Esophagus muscularis mucosa (tissue), 4 donors: Measurements from ENCODE around the gene MAB21L1. TPM values are rescaled to one million over a fixed set of nuclear protein-coding genes. Genes with fewer than 3 reads are reported as not detected.

ENCODE experiments used
- DNase-seq: peaks from one replicate; pipeline ENCODE4 v3.0.0-alpha.2; 2017; ENCODE audit errors: extremely low spot score
- H3K27ac ChIP-seq, 4 donors: fragments of 200-600 bp; sonication (generic); replicated peaks in 1 of 4; 1 replicate in 3 of 4; 2 replicates in 1 of 4; pipeline ENCODE4 v1.5.1; 2016 to 2019; ENCODE audit warnings: mild to moderate bottlenecking in 1 of 4
- H3K27me3 ChIP-seq, 4 donors: fragments of 200-600 bp; sonication (generic); one replicate each; pipeline versions ENCODE4 v1.5.1 to v1.6.0; 2016 to 2019
- H3K36me3 ChIP-seq, 4 donors: fragments of 200-600 bp; sonication (generic); one replicate each; pipeline ENCODE4 v1.5.1; 2016 to 2019
- H3K4me1 ChIP-seq, 4 donors: fragments of 200-600 bp; sonication (generic); one replicate each; pipeline ENCODE4 v1.5.1; 2016 to 2019
- H3K4me3 ChIP-seq, 4 donors: fragments of 200-600 bp; sonication (generic); 1 replicate in 2 of 4; 2 replicates in 2 of 4; pipeline ENCODE4 v1.5.1; 2016 to 2019; ENCODE audit warnings: mild to moderate bottlenecking in 4 of 4, moderate library complexity in 1 of 4
- H3K9me3 ChIP-seq, 4 donors: fragments of 200-600 bp; sonication (generic); 1 replicate in 3 of 4; 2 replicates in 1 of 4; pipeline ENCODE4 v1.5.1; 2016 to 2019
- EP300 ChIP-seq: sonication (generic); formaldehyde crosslinking; IDR thresholded peaks from one replicate; pipeline ENCODE4 v1.6.1; 2017; ENCODE audit warnings: antibody characterized with exemption
- POLR2A ChIP-seq: fragments of 450-650 bp; IDR thresholded peaks from one replicate; pipeline ENCODE4 v1.6.1; 2017; ENCODE audit warnings: antibody characterized with exemption, moderate library complexity, mild to moderate bottlenecking, low read depth
- POLR2AphosphoS5 ChIP-seq, 2 donors: sonication (generic); formaldehyde crosslinking; IDR thresholded peaks; one replicate each; pipeline ENCODE4 v1.6.1; 2017; ENCODE audit warnings: antibody characterized with exemption in 2 of 2
- WGBS: methylation state at CpG from one replicate; pipeline ENCODE4 v1.1.5; 2018; 5-methylcytosine and 5-hydroxymethylcytosine counted together
- intact Hi-C: fragments of 100-400 bp; cut with DNase I; formaldehyde crosslinking; loops from one replicate; pipeline ENCODE4 v1.15.1; 2023
- total RNA-seq, 4 donors: library from RNA; depleted of rRNA; stranded (reverse); fragments of >200 nt; gene quantifications; one replicate each; pipeline versions ENCODE4 v1.1.0 to v1.2.1, GENCODE V29; 2016
- TF ChIP-seq, protein P1 (sequence below), 3 experiments: fragments of 200-600 bp in 2 of 3; fragments of 450-650 bp in 1 of 3; sonication (generic) in 2 of 3; IDR thresholded peaks; one replicate each; pipeline ENCODE4 v1.5.1; 2017 to 2019; ENCODE audit warnings: antibody characterized with exemption in 3 of 3, mild to moderate bottlenecking in 2 of 3, moderate library complexity in 1 of 3

Gene MAB21L1
- total RNA-seq, 4 donors from 2014 or later, result 0.83 to 2.9 (median 1.5) TPM

DNA sequence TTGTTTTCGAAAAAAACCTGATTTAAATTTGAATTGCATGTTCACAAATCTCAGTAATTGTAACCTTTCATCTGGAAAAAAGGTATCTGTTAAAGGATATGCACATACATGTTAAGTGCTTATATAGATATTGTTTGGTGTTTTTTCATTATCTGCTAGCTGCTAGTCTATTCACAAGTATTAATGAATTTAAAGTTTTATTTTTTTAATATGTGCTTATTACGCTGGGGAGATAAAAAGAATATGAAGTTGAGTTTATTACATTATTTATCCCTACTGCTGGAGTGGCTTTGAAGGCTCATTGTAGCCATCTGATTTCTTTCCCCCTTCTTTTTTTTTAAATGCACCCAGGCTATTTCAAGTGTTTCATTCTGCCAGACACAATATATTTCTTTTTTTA is 3.9 kb upstream of the MAB21L1 start:
- no peak for TF ChIP-seq EP300
- no peak for TF ChIP-seq POLR2AphosphoS5 (IDR thresholded peaks at IDR 0.05)
- TF ChIP-seq, protein P1, sequence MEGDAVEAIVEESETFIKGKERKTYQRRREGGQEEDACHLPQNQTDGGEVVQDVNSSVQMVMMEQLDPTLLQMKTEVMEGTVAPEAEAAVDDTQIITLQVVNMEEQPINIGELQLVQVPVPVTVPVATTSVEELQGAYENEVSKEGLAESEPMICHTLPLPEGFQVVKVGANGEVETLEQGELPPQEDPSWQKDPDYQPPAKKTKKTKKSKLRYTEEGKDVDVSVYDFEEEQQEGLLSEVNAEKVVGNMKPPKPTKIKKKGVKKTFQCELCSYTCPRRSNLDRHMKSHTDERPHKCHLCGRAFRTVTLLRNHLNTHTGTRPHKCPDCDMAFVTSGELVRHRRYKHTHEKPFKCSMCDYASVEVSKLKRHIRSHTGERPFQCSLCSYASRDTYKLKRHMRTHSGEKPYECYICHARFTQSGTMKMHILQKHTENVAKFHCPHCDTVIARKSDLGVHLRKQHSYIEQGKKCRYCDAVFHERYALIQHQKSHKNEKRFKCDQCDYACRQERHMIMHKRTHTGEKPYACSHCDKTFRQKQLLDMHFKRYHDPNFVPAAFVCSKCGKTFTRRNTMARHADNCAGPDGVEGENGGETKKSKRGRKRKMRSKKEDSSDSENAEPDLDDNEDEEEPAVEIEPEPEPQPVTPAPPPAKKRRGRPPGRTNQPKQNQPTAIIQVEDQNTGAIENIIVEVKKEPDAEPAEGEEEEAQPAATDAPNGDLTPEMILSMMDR (IDR thresholded peaks at IDR 0.05), result no peak
- TF ChIP-seq POLR2A, result no peak
- no peaks in the 10 kb centered on the region for H3K36me3 ChIP-seq
- no peak overlapping the region for H3K27ac ChIP-seq
- no peak for DNase-seq
- WGBS, result 83% methylated on average over 2 of the region's 2 CpGs
- peaks cover 0 to 2% (median 0%) of the 10 kb centered on the region in 4 donors for H3K4me1 ChIP-seq
- peaks cover 0 to 9% (median 0%) of the 10 kb centered on the region in 4 donors for H3K27me3 ChIP-seq
- no peak overlapping the region for H3K4me3 ChIP-seq
- intact Hi-C loops, result no loop called here
- no peaks in the 10 kb centered on the region for H3K9me3 ChIP-seq

DNA sequence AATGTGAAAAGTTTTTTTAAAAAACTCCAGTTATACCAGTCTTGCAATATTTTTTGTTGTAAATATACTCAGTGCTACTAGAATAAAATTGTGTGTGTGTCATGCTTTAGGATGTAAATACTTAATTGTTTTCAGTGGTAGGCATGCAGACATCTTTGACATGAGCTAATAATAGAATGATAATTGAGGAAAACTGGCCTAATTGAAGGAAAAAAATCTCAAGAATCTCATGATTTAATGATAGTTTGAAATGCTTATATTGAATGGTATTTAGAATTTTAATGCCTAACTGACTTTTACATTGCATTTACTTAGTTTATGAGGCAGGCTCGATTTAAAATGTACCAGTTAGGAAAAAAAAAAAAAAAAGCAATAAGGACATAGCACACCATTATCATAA is 3.2 kb upstream of the MAB21L1 start:
- Histone ChIP-seq H3K4me1 (peaks cover 0 to 2% (median 0%) of the 10 kb centered on the region in 4 donors), H3K27me3 (peaks cover 0 to 9% (median 0%) of the 10 kb centered on the region in 4 donors), H3K9me3 (no peaks in the 10 kb centered on the region), H3K27ac (no peak overlapping the region), H3K36me3 (no peaks in the 10 kb centered on the region), H3K4me3 (no peak overlapping the region)
- 69% methylated on average over 1 of the region's 1 CpG for WGBS
- intact Hi-C loops, result no loop called here
- TF ChIP-seq POLR2A (no peak), POLR2AphosphoS5 (IDR thresholded peaks at IDR 0.05) (no peak), EP300 (no peak)
- TF ChIP-seq, protein P1 (IDR thresholded peaks at IDR 0.05), result no peak
- no peak for DNase-seq

DNA sequence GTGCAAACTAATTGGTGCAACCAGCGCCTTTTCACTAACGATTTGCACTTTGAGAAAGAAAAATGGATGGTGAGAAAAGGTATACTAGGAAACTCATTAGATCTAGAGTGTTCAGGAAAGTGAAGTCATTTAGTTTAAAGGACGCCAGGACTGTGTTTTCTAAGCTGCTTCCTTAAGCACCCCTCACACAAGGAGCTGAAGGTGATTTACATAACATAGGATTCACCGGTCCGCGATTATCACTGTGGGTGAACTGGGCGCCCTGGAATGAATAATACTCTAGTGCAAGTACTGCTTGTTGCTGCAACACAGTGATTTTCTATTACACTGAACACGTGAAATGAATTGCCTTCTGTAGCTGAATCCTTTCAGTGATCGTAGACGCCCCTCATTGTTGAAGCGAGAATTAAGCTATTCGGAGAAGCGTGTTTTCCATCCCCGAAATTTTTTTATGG is 2.6 kb upstream of the MAB21L1 start:
- peaks cover 0 to 9% (median 0%) of the 10 kb centered on the region in 4 donors for H3K27me3 ChIP-seq
- intact Hi-C loops, result no loop called here
- 78% methylated on average over 14 of the region's 14 CpGs for WGBS
- H3K4me3 ChIP-seq, result peak overlapping the region in 3 of 4 donors; percentile 24 to 34 (median 33)
- peak overlapping the region in 1 of 4 donors; percentile 28 for H3K27ac ChIP-seq
- TF ChIP-seq POLR2A (no peak), EP300 (no peak), POLR2AphosphoS5 (IDR thresholded peaks at IDR 0.05) (no peak)
- TF ChIP-seq, protein P1 (IDR thresholded peaks at IDR 0.05), result no peak
- no peak for DNase-seq
- peaks cover 0 to 2% (median 0%) of the 10 kb centered on the region in 4 donors for H3K4me1 ChIP-seq
- H3K36me3 ChIP-seq, result no peaks in the 10 kb centered on the region
- H3K9me3 ChIP-seq, result no peaks in the 10 kb centered on the region

DNA sequence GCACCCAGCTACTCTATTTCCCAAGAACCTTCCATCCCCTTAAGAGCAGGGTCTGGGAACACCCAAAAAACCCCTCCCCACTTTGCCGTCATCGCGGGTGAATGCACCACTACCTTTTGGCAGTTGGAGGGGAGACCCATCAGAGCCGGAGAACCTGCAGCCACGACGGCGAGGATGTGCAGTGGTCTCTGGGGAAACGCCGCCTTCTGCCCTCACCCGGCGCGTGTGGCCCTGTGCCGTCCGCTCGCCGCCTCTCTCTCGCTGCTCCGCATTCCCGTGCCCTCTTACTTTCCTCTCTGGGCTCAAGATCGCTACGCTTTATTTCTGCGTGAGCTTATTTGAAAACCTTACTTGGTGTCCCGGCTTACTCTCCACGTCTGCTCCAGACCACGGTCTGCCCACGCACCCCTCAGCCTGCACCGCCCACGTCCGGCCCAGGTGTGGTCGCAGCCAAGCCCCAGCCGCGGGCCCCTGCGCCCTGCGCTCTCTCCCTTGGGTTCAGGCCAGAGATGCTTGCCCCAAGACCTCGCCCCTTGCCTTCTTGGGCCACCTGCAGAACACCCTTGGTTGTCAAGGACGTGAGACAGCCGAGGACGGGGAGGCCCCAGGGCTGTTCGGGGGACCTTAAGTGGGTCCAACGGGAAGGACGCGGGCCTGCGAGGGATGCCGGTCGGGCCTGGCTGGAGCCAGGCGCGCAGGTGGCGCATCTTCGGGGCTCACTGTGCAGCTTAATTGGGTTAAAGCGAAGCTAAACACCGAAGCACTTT is 2.0 kb upstream of the MAB21L1 start:
- Histone ChIP-seq H3K4me3 (peak overlapping the region; percentile 18 to 34 (median 28)), H3K4me1 (peaks cover 0 to 2% (median 0%) of the 10 kb centered on the region in 4 donors), H3K27ac (peak overlapping the region; percentile 8 to 49 (median 18)), H3K9me3 (no peaks in the 10 kb centered on the region), H3K27me3 (peaks cover 0 to 9% (median 0%) of the 10 kb centered on the region in 4 donors), H3K36me3 (no peaks in the 10 kb centered on the region)
- TF ChIP-seq, protein P1 (IDR thresholded peaks at IDR 0.05), result no peak
- no peak for TF ChIP-seq EP300
- 52% methylated on average over 49 of the region's 51 CpGs for WGBS
- intact Hi-C loops, result no loop called here
- no peak for DNase-seq
